ENCODE results near the gene PKIB.

PKIB gene

GRCh38 chr6:122692175-122692598, 82.0 kb downstream of the PKIB start:
- H3K4me3 ChIP-seq (ENCODE audit: low read length) = no peak overlapping the region
- no peaks in the 10 kb centered on the region for H3K27me3 ChIP-seq (ENCODE audit: insufficient read depth, low read length)
- no peaks in the 10 kb centered on the region for H3K9me3 ChIP-seq (ENCODE audit: insufficient read depth, low read depth, low read length)
- H3K36me3 ChIP-seq (ENCODE audit: insufficient read depth, low read length) = no peaks in the 10 kb centered on the region
- H3K4me1 ChIP-seq (ENCODE audit: insufficient read depth, low read length) = peaks cover 33% of the 10 kb centered on the region
- no peak overlapping the region for H3K9ac ChIP-seq (ENCODE audit: low read depth, low read length)
- H3K27ac ChIP-seq (ENCODE audit: low read depth, low read length) = peak overlapping the region; percentile 59; the same call in 1 of the 2 replicates
- WGBS = 79% methylated on average over 3 of the region's 3 CpGs

- Histone ChIP-seq H3K36me3 (ENCODE audit: insufficient read depth, low read length) (no peaks in the 10 kb centered on the region), H3K9me3 (ENCODE audit: insufficient read depth, low read depth, low read length) (no peaks in the 10 kb centered on the region), H3K4me3 (ENCODE audit: low read length) (no peak overlapping the region), H3K9ac (ENCODE audit: low read depth, low read length) (no peak overlapping the region), H3K27me3 (ENCODE audit: insufficient read depth, low read length) (no peaks in the 10 kb centered on the region), H3K27ac (ENCODE audit: low read depth, low read length) (peak overlapping the region; percentile 67; the same call in 1 of the 2 replicates), H3K4me1 (ENCODE audit: insufficient read depth, low read length) (peaks cover 36% of the 10 kb centered on the region)
- WGBS = 55% methylated on average over 2 of the region's 4 CpGs
Observed at GRCh38 chr6:122692807-122693580, 82.8 kb downstream of the PKIB start.

GRCh38 chr6:122694075-122694474, 83.9 kb downstream of the PKIB start:
- H3K27me3 ChIP-seq (ENCODE audit: insufficient read depth, low read length) = no peaks in the 10 kb centered on the region
- H3K9ac ChIP-seq (ENCODE audit: low read depth, low read length) = no peak overlapping the region
- H3K36me3 ChIP-seq (ENCODE audit: insufficient read depth, low read length) = no peaks in the 10 kb centered on the region
- no peak overlapping the region for H3K27ac ChIP-seq (ENCODE audit: low read depth, low read length)
- H3K9me3 ChIP-seq (ENCODE audit: insufficient read depth, low read depth, low read length) = no peaks in the 10 kb centered on the region
- H3K4me3 ChIP-seq (ENCODE audit: low read length) = no peak overlapping the region
- 100% methylated on average over 1 of the region's 1 CpG for WGBS
- H3K4me1 ChIP-seq (ENCODE audit: insufficient read depth, low read length) = peaks cover 36% of the 10 kb centered on the region

GRCh38 chr6:122694602-122695001, 84.4 kb downstream of the PKIB start:
- no peaks in the 10 kb centered on the region for H3K9me3 ChIP-seq (ENCODE audit: insufficient read depth, low read depth, low read length)
- no peak overlapping the region for H3K27ac ChIP-seq (ENCODE audit: low read depth, low read length)
- no peaks in the 10 kb centered on the region for H3K36me3 ChIP-seq (ENCODE audit: insufficient read depth, low read length)
- H3K9ac ChIP-seq (ENCODE audit: low read depth, low read length) = no peak overlapping the region
- WGBS = 93% methylated on average over 3 of the region's 3 CpGs
- no peaks in the 10 kb centered on the region for H3K27me3 ChIP-seq (ENCODE audit: insufficient read depth, low read length)
- H3K4me1 ChIP-seq (ENCODE audit: insufficient read depth, low read length) = peaks cover 36% of the 10 kb centered on the region
- no peak overlapping the region for H3K4me3 ChIP-seq (ENCODE audit: low read length)

DNA sequence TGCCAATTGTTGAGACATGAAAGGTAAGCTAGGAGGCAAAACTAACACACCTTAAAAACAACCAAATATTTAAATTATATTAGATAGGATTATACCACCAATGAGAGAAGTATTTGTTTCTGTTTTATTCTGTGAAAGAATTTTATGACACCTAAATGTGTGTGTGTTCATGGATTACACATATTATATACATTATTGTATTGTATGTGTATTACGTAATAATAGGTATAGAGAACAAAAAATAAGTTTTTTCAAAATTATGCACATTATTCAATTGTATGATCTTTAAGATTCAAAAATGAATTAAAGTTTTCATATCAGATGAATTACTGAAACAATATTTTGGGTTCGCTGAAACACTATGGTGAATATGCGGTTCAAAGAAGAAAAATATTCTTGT, 85.0 kb downstream of the PKIB start:
- Histone ChIP-seq H3K9ac (ENCODE audit: low read depth, low read length) (no peak overlapping the region), H3K27me3 (ENCODE audit: insufficient read depth, low read length) (no peaks in the 10 kb centered on the region), H3K9me3 (ENCODE audit: insufficient read depth, low read depth, low read length) (no peaks in the 10 kb centered on the region), H3K36me3 (ENCODE audit: insufficient read depth, low read length) (no peaks in the 10 kb centered on the region), H3K4me1 (ENCODE audit: insufficient read depth, low read length) (peaks cover 36% of the 10 kb centered on the region), H3K27ac (ENCODE audit: low read depth, low read length) (no peak overlapping the region), H3K4me3 (ENCODE audit: low read length) (no peak overlapping the region)
- WGBS = 72% methylated on average over 2 of the region's 3 CpGs

GRCh38 chr6:122696079-122696478, 85.9 kb downstream of the PKIB start:
- H3K27ac ChIP-seq (ENCODE audit: low read depth, low read length) = no peak overlapping the region
- H3K9ac ChIP-seq (ENCODE audit: low read depth, low read length) = no peak overlapping the region
- peaks cover 36% of the 10 kb centered on the region for H3K4me1 ChIP-seq (ENCODE audit: insufficient read depth, low read length)
- 79% methylated on average over 2 of the region's 2 CpGs for WGBS
- H3K27me3 ChIP-seq (ENCODE audit: insufficient read depth, low read length) = no peaks in the 10 kb centered on the region
- no peaks in the 10 kb centered on the region for H3K36me3 ChIP-seq (ENCODE audit: insufficient read depth, low read length)
- H3K9me3 ChIP-seq (ENCODE audit: insufficient read depth, low read depth, low read length) = no peaks in the 10 kb centered on the region
- H3K4me3 ChIP-seq (ENCODE audit: low read length) = no peak overlapping the region

GRCh38 chr6:122696853-122697252, 86.6 kb downstream of the PKIB start:
- Histone ChIP-seq H3K4me1 (ENCODE audit: insufficient read depth, low read length) (peaks cover 36% of the 10 kb centered on the region), H3K9me3 (ENCODE audit: insufficient read depth, low read depth, low read length) (no peaks in the 10 kb centered on the region), H3K27me3 (ENCODE audit: insufficient read depth, low read length) (no peaks in the 10 kb centered on the region), H3K27ac (ENCODE audit: low read depth, low read length) (no peak overlapping the region), H3K36me3 (ENCODE audit: insufficient read depth, low read length) (no peaks in the 10 kb centered on the region), H3K4me3 (ENCODE audit: low read length) (no peak overlapping the region), H3K9ac (ENCODE audit: low read depth, low read length) (no peak overlapping the region)

DNA sequence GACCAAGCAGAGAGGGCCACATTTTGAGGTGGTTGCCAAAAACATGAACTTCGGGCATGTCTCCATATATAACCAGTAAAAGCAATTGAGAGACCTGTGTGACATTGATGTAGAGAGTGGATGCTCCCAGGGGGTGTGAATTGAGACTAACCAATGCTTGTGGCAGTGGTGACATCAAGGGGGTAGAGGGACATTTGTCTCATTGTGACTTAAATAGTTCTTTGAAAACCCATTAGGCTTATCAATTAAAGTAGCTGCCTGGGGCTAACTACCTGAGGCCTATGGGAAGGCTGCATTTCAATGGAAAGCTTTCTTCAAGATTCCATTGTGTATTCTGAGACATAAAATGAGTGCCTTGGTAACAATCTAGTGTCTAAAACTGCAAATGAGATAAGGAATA, 87.3 kb downstream of the PKIB start:
- H3K4me1 ChIP-seq (ENCODE audit: insufficient read depth, low read length) = peaks cover 36% of the 10 kb centered on the region
- H3K9me3 ChIP-seq (ENCODE audit: insufficient read depth, low read depth, low read length) = no peaks in the 10 kb centered on the region
- no peak overlapping the region for H3K9ac ChIP-seq (ENCODE audit: low read depth, low read length)
- H3K27ac ChIP-seq (ENCODE audit: low read depth, low read length) = no peak overlapping the region
- WGBS = 90% methylated on average over 1 of the region's 1 CpG
- no peak overlapping the region for H3K4me3 ChIP-seq (ENCODE audit: low read length)
- H3K36me3 ChIP-seq (ENCODE audit: insufficient read depth, low read length) = no peaks in the 10 kb centered on the region
- H3K27me3 ChIP-seq (ENCODE audit: insufficient read depth, low read length) = no peaks in the 10 kb centered on the region

GRCh38 chr6:122701666-122702065, 91.5 kb downstream of the PKIB start:
- no peaks in the 10 kb centered on the region for H3K27me3 ChIP-seq (ENCODE audit: insufficient read depth, low read length)
- no peak overlapping the region for H3K4me3 ChIP-seq (ENCODE audit: low read length)
- WGBS = 100% methylated on average over 1 of the region's 1 CpG
- H3K9ac ChIP-seq (ENCODE audit: low read depth, low read length) = no peak overlapping the region
- no peaks in the 10 kb centered on the region for H3K36me3 ChIP-seq (ENCODE audit: insufficient read depth, low read length)
- H3K9me3 ChIP-seq (ENCODE audit: insufficient read depth, low read depth, low read length) = no peaks in the 10 kb centered on the region
- H3K27ac ChIP-seq (ENCODE audit: low read depth, low read length) = no peak overlapping the region
- peaks cover 4% of the 10 kb centered on the region; the same call in 1 of the 2 replicates for H3K4me1 ChIP-seq (ENCODE audit: insufficient read depth, low read length)

GRCh38 chr6:122702841-122703240, 92.6 kb downstream of the PKIB start:
- WGBS = no CpG with 5 or more reads among the region's 3 CpGs
- Histone ChIP-seq H3K4me1 (ENCODE audit: insufficient read depth, low read length) (no peaks in the 10 kb centered on the region), H3K4me3 (ENCODE audit: low read length) (no peak overlapping the region), H3K9ac (ENCODE audit: low read depth, low read length) (no peak overlapping the region), H3K27ac (ENCODE audit: low read depth, low read length) (no peak overlapping the region), H3K36me3 (ENCODE audit: insufficient read depth, low read length) (no peaks in the 10 kb centered on the region), H3K9me3 (ENCODE audit: insufficient read depth, low read depth, low read length) (no peaks in the 10 kb centered on the region), H3K27me3 (ENCODE audit: insufficient read depth, low read length) (no peaks in the 10 kb centered on the region)

GRCh38 chr6:122704066-122704465, 93.9 kb downstream of the PKIB start:
- Histone ChIP-seq H3K4me1 (ENCODE audit: insufficient read depth, low read length) (no peaks in the 10 kb centered on the region), H3K9me3 (ENCODE audit: insufficient read depth, low read depth, low read length) (no peaks in the 10 kb centered on the region), H3K9ac (ENCODE audit: low read depth, low read length) (no peak overlapping the region), H3K4me3 (ENCODE audit: low read length) (no peak overlapping the region), H3K27ac (ENCODE audit: low read depth, low read length) (no peak overlapping the region), H3K27me3 (ENCODE audit: insufficient read depth, low read length) (no peaks in the 10 kb centered on the region), H3K36me3 (ENCODE audit: insufficient read depth, low read length) (no peaks in the 10 kb centered on the region)
- WGBS = 96% methylated on average over 4 of the region's 4 CpGs

Data from HUES64 (cell line).